Right lobe of liver (tissue), 4 donors: ENCODE data around the gene TTC24.
A peak's percentile ranks its signal among the peaks of the same experiment; 100 is the strongest.

Source experiments
- POLR2A ChIP-seq: fragments of 450-650 bp; IDR thresholded peaks from one replicate; pipeline ENCODE4 v1.6.1; 2017; ENCODE audit warnings: antibody characterized with exemption, mild to moderate bottlenecking
- TF ChIP-seq, protein P1 (sequence below), 4 donors: fragments of 200-600 bp in 3 of 4; fragments of 450-650 bp in 1 of 4; IDR thresholded peaks; one replicate each; pipeline versions ENCODE4 v1.5.1 to v1.8.0; 2016 to 2022; ENCODE audit warnings: antibody characterized with exemption in 4 of 4, mild to moderate bottlenecking in 2 of 4
- donor health status: DM: no; HTN: no; CAD: no.
- donor health status: DM: no; HTN: no; CAD: no.
- donor health status: DM: no; HTN: yes; CAD: no.

DNA sequence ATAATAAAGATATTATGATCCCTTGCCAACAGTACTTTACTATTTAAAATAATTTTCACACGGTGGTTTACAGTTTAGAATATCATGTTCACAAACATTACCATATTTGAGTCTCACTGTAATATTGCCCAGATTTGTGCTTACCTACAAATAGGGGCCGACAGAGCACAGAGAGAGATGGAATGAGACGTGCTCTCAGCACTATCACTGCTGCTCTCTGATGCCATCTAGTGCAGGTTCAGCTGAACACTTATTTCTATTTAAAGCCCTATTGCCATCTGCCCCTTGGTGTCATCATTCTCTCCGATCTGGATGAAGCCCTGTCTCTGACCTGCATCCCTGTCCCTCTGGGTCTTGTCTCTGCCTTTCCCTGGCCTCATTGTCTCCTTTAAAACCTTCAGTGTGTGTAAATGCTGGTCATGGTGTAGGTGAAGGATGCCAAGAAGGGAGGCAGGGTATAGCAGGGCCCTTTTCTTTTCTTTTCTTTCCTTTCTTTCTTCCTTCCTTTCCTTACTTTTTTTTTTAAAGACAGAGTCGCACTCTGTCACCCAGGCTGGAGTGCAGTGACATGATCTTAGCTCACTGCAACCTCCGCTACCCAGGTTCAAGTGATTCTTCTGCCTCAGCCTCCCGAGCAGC, 28.6 kb downstream of the TTC24 start:
- TF ChIP-seq, protein P1, sequence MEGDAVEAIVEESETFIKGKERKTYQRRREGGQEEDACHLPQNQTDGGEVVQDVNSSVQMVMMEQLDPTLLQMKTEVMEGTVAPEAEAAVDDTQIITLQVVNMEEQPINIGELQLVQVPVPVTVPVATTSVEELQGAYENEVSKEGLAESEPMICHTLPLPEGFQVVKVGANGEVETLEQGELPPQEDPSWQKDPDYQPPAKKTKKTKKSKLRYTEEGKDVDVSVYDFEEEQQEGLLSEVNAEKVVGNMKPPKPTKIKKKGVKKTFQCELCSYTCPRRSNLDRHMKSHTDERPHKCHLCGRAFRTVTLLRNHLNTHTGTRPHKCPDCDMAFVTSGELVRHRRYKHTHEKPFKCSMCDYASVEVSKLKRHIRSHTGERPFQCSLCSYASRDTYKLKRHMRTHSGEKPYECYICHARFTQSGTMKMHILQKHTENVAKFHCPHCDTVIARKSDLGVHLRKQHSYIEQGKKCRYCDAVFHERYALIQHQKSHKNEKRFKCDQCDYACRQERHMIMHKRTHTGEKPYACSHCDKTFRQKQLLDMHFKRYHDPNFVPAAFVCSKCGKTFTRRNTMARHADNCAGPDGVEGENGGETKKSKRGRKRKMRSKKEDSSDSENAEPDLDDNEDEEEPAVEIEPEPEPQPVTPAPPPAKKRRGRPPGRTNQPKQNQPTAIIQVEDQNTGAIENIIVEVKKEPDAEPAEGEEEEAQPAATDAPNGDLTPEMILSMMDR (IDR thresholded peaks at IDR 0.05) = peak; percentile 80 to 82 (median 80)
- TF ChIP-seq POLR2A = no peak
